Tibial nerve (tissue), 3 donors: ENCODE data around the gene SGMS2.

Experiments
- CTCF ChIP-seq, 5 experiments: fragments of 200-600 bp in 3 of 5; fragments of 450-650 bp in 2 of 5; sonication (generic) in 3 of 5; IDR thresholded peaks; one replicate each; pipeline ENCODE4 v1.5.1; 2016 to 2019; ENCODE audit warnings: antibody characterized with exemption in 5 of 5, mild to moderate bottlenecking in 3 of 5, moderate library complexity in 2 of 5
- POLR2A ChIP-seq, 2 donors: fragments of 450-650 bp; IDR thresholded peaks; one replicate each; pipeline ENCODE4 v1.6.1; 2017; ENCODE audit warnings: antibody characterized with exemption in 2 of 2, mild to moderate bottlenecking in 2 of 2, moderate library complexity in 2 of 2

DNA sequence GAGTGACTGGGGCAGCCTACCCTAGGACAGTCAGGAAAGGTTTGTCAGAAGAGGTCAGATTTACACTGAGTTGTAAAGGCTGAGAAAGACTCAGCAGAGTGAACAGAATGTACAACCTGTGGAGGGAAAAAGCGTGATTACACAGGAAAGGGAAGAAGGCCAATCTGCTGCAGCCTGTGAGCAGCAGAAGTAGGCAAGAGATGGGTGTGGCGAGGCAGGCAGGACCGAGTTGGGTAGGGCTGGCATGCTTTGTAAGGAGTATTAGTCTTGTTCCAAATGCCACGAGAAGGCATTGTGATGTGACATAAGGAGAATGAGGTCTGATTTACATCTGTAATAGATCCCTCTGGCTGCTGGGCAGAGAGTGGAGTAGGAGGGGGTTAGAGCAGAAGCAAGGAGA is 12.6 kb downstream of the SGMS2 start:
- no peak for TF ChIP-seq POLR2A (IDR thresholded peaks at IDR 0.05)
- TF ChIP-seq CTCF (IDR thresholded peaks at IDR 0.05), result no peak
